Nephron progenitor cell (in vitro differentiated cells): ENCODE measurements around the gene ZKSCAN3.
A peak's percentile ranks its signal among the peaks of the same experiment; 100 is the strongest.

Source experiments
- DNase-seq: peaks from one replicate; pipeline ENCODE4 v3.0.0; 2021
- H3K27ac Mint-ChIP-seq: 2 replicates; pipeline ENCODE4 v1.8.0; 2021; ENCODE audit warnings: mild to moderate bottlenecking, moderate library complexity, mixed read lengths
- H3K27me3 Mint-ChIP-seq: 2 replicates; pipeline ENCODE4 v1.8.0; 2021; ENCODE audit warnings: mild to moderate bottlenecking, low read depth, mixed read lengths; ENCODE audit not compliant: poor library complexity
- H3K36me3 Mint-ChIP-seq: 2 replicates; pipeline ENCODE4 v1.8.0; 2021; ENCODE audit warnings: low read depth, mixed read lengths
- H3K4me1 Mint-ChIP-seq: 2 replicates; pipeline ENCODE4 v1.8.0; 2021; ENCODE audit warnings: mixed read lengths
- H3K4me3 Mint-ChIP-seq: 2 replicates; pipeline ENCODE4 v1.8.0; 2021; ENCODE audit warnings: mild to moderate bottlenecking, moderate library complexity, mixed read lengths
- H3K9me3 Mint-ChIP-seq: 2 replicates; pipeline ENCODE4 v1.8.0; 2021; ENCODE audit warnings: mild to moderate bottlenecking, moderate library complexity, mixed read lengths
- TF ChIP-seq, protein P1 (sequence below): fragments of 200-600 bp; sonication (generic); IDR thresholded peaks from 2 replicates; pipeline ENCODE4 v1.5.0; 2021; ENCODE audit warnings: antibody characterized with exemption

The ZKSCAN3 gene

DNA sequence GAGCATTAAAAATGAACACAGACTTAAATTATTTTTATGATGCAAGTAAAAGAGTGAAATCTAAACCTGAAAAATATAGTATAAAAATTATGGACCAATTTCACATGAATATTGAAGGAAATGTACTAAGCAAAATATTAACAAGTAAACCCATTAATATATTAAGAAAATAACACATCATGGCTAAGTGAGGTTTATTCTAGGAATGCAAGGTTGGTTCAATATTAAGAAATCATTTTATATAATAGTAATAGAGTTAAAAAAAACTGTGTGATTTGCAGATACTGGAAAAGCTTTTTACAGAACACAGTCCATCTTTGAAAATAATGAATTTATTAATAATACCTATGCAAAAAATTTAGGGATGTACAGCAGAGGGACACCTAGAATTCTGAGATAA is 28.9 kb downstream of the ZKSCAN3 start:
- Mint-ChIP-seq H3K36me3 (peaks cover 81% of the 10 kb centered on the region), H3K9me3 (peaks cover 50% of the 10 kb centered on the region), H3K4me3 (no peak overlapping the region), H3K27ac (no peak overlapping the region), H3K4me1 (peaks cover 16% of the 10 kb centered on the region), H3K27me3 (peaks cover 2% of the 10 kb centered on the region)
- no peak for DNase-seq
- TF ChIP-seq, protein P1, sequence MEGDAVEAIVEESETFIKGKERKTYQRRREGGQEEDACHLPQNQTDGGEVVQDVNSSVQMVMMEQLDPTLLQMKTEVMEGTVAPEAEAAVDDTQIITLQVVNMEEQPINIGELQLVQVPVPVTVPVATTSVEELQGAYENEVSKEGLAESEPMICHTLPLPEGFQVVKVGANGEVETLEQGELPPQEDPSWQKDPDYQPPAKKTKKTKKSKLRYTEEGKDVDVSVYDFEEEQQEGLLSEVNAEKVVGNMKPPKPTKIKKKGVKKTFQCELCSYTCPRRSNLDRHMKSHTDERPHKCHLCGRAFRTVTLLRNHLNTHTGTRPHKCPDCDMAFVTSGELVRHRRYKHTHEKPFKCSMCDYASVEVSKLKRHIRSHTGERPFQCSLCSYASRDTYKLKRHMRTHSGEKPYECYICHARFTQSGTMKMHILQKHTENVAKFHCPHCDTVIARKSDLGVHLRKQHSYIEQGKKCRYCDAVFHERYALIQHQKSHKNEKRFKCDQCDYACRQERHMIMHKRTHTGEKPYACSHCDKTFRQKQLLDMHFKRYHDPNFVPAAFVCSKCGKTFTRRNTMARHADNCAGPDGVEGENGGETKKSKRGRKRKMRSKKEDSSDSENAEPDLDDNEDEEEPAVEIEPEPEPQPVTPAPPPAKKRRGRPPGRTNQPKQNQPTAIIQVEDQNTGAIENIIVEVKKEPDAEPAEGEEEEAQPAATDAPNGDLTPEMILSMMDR: no peak

DNA sequence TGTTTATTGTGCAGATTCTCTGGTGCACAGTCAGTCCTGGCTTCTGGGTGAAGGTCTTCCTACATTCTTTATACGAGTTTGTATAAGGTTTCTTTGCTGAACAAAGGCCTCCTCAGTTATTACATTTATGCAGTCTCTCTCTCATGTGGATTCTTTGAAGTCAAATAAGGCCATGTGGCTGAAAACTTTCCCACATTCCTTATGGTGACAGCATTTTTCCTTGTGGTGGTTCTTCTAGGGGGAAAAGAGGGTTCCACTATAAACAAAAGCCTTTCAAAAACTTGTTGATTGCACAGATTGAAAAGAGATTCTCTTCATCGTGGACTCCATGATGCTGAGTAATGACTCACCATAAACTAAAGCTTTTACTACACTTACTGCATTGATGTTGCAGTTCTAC is 30.6 kb downstream of the ZKSCAN3 start:
- Mint-ChIP-seq H3K27me3 (peaks cover 2% of the 10 kb centered on the region), H3K4me3 (no peak overlapping the region), H3K27ac (no peak overlapping the region), H3K36me3 (peaks cover 86% of the 10 kb centered on the region), H3K9me3 (peaks cover 50% of the 10 kb centered on the region), H3K4me1 (peaks cover 29% of the 10 kb centered on the region)
- TF ChIP-seq, protein P1: no peak
- DNase-seq: no peak

DNA sequence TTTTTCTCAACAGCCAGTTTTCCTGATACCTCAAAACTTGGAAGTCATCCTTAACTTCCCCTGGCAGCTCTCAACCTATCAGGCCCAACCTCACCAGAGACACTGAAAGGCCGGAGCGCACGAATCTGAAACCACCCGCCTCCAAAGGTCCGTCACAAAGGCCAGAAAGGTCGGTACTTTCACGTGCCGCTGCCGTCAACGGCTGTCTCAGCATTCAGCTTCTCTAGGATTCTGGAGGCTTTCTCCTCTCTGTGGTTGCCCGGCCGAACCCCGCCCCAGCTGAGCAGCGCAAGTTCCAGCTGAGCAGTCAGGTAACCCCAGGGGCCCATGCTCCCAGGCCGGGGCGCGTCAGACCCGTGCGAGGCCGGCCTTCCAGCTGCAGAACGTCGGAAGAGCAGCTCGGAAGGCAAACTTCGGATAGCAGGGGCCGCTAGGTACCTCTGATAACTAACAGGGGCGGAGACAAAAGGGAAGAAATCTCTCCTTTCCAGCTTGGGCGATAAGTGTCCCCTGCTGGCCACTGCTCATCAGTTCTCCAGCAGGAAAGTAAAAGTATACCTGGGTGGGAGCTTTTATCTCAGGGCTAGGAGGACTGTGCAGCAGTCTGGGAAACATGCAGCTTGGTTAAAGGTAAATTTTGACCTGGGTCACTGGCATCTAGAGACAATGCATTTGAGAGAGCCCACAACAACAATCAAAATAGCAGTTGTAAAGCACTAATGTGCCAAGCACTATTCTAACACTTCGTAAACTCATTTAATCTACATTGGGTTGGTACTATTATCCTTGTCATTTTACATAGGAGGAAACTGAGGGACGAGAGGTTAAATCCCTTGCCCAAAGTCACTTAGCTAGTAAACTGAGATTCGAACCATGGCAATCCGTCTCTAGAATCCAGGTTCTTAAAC is 33.7 kb downstream of the ZKSCAN3 start:
- H3K4me1 Mint-ChIP-seq: peaks cover 45% of the 10 kb centered on the region
- TF ChIP-seq, protein P1: peak; percentile 45
- peaks cover 38% of the 10 kb centered on the region for H3K9me3 Mint-ChIP-seq
- H3K27me3 Mint-ChIP-seq: no peaks in the 10 kb centered on the region
- peak overlapping the region; percentile 81 for H3K4me3 Mint-ChIP-seq
- peak overlapping the region; percentile 91 for H3K27ac Mint-ChIP-seq
- DNase-seq: peak; percentile 80
- peaks cover 98% of the 10 kb centered on the region for H3K36me3 Mint-ChIP-seq

DNA sequence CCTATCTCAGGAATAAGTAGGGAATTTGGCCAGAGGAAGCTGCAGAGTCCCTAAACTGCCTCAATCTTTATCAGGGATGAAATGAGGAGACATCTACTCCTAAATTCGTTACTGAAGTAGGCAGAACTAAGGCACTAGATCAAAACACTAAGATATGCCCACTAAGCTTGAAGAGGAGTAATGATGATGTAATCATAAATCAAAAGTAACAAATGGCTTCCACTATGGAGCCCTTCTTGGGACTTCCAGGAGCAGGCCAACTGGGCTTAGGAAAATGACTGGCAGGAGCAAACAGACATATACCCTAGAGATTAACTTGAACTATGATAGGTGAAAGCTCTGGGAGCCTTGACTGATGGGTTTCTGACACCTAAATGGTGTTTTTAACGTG is 34.4 kb downstream of the ZKSCAN3 start:
- TF ChIP-seq, protein P1: no peak
- H3K27me3 Mint-ChIP-seq: no peaks in the 10 kb centered on the region
- peaks cover 48% of the 10 kb centered on the region for H3K4me1 Mint-ChIP-seq
- H3K9me3 Mint-ChIP-seq: peaks cover 36% of the 10 kb centered on the region
- no peak for DNase-seq
- H3K36me3 Mint-ChIP-seq: peaks cover 97% of the 10 kb centered on the region
- H3K4me3 Mint-ChIP-seq: no peak overlapping the region
- no peak overlapping the region for H3K27ac Mint-ChIP-seq

DNA sequence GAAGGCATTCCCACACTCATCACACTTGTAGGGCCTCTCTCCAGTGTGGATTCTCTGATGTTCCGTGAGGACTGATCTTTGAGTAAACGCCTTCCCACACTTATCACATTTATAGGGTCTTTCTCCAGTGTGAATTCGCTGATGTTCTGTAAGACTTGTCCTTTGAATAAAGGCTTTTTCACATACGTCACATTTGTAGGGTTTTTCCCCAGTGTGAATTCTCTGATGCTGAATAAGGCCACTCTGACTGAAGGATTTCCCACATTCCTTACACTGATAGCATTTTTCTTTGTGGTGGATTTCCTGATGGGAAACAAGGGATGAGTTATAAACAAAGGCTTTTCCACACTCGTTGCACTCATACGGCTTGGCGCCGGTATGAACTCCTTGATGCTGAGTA is 40.9 kb downstream of the ZKSCAN3 start:
- no peak overlapping the region for H3K4me3 Mint-ChIP-seq
- TF ChIP-seq, protein P1: no peak
- no peaks in the 10 kb centered on the region for H3K27me3 Mint-ChIP-seq
- H3K27ac Mint-ChIP-seq: no peak overlapping the region
- H3K9me3 Mint-ChIP-seq: peaks cover 8% of the 10 kb centered on the region
- no peak for DNase-seq
- peaks cover 48% of the 10 kb centered on the region for H3K4me1 Mint-ChIP-seq
- peaks cover 96% of the 10 kb centered on the region for H3K36me3 Mint-ChIP-seq
